ENCODE data around the gene SNRPB2. TPM values are rescaled to one million over a fixed set of nuclear protein-coding genes. Genes with fewer than 3 reads are reported as not detected.

SNRPB2 gene
- total RNA-seq (2014; rRNA removed; shearing (Covaris generic)), result 144 and 149 TPM in 2 replicates
- 153 and 154 TPM in 2 replicates for polyA plus RNA-seq (2015; cell fraction: cytosol; rRNA removed)
- 144 and 171 TPM in 2 replicates for polyA plus RNA-seq (2015; cell fraction: nucleus; rRNA removed)

GRCh38 chr20:16729565-16730460 lies at the start of gene SNRPB2:
Gene SNRPB2, plus strand, starts transcription at chr20:16730026. Its CDS starts 1,677 bp downstream, at chr20:16731703.
- peak; percentile 91 for DNase-seq (ENCODE audit: low read depth)

GRCh38 chr20:16684416-16684815 lies 45.4 kb upstream of the SNRPB2 start:
- no peak for DNase-seq (ENCODE audit: low read depth)

- DNase-seq (ENCODE audit: low read depth), result no peak
These were observed 39.9 kb upstream of the SNRPB2 start for GRCh38 chr20:16689906-16690305.

- DNase-seq (ENCODE audit: low read depth), result no peak
These were observed 38.4 kb upstream of the SNRPB2 start for GRCh38 chr20:16691381-16691780.

GRCh38 chr20:16692009-16692408 lies 37.8 kb upstream of the SNRPB2 start:
- no peak for DNase-seq (ENCODE audit: low read depth)

- no peak for DNase-seq (ENCODE audit: low read depth)
These were observed 37.4 kb upstream of the SNRPB2 start for GRCh38 chr20:16692442-16692841.

- no peak for DNase-seq (ENCODE audit: low read depth)
These were observed 36.5 kb upstream of the SNRPB2 start for GRCh38 chr20:16693278-16693677.

GRCh38 chr20:16694161-16694560 lies 35.7 kb upstream of the SNRPB2 start:
- no peak for DNase-seq (ENCODE audit: low read depth)

GRCh38 chr20:16695628-16696027 lies 34.2 kb upstream of the SNRPB2 start:
- no peak for DNase-seq (ENCODE audit: low read depth)

- DNase-seq (ENCODE audit: low read depth), result no peak
These were observed 30.5 kb upstream of the SNRPB2 start for GRCh38 chr20:16699293-16699692.

GRCh38 chr20:16701296-16701695 lies 28.5 kb upstream of the SNRPB2 start:
- peak; percentile 26 for DNase-seq (ENCODE audit: low read depth)

GRCh38 chr20:16703570-16703969 lies 26.3 kb upstream of the SNRPB2 start:
- no peak for DNase-seq (ENCODE audit: low read depth)

- no peak for DNase-seq (ENCODE audit: low read depth)
These were observed 22.2 kb upstream of the SNRPB2 start for GRCh38 chr20:16707674-16708073.

- no peak for DNase-seq (ENCODE audit: low read depth)
These were observed 21.2 kb upstream of the SNRPB2 start for GRCh38 chr20:16708602-16709001.

- DNase-seq (ENCODE audit: low read depth), result no peak
These were observed 20.8 kb upstream of the SNRPB2 start for GRCh38 chr20:16709017-16709416.

- no peak for DNase-seq (ENCODE audit: low read depth)
These were observed 19.0 kb upstream of the SNRPB2 start for GRCh38 chr20:16710781-16711180.

- no peak for DNase-seq (ENCODE audit: low read depth)
These were observed 18.1 kb upstream of the SNRPB2 start for GRCh38 chr20:16711661-16712258.

GRCh38 chr20:16712511-16712947 lies 17.3 kb upstream of the SNRPB2 start:
- DNase-seq (ENCODE audit: low read depth), result peak; percentile 11

GRCh38 chr20:16713066-16713465 lies 16.8 kb upstream of the SNRPB2 start:
- DNase-seq (ENCODE audit: low read depth), result no peak

- DNase-seq (ENCODE audit: low read depth), result no peak
These were observed 15.6 kb upstream of the SNRPB2 start for GRCh38 chr20:16714242-16714641.

GRCh38 chr20:16714751-16715150 lies 15.1 kb upstream of the SNRPB2 start:
- DNase-seq (ENCODE audit: low read depth), result no peak

GRCh38 chr20:16719421-16719820 lies 10.4 kb upstream of the SNRPB2 start:
- no peak for DNase-seq (ENCODE audit: low read depth)

Data from HT1080 (cell line).